ENCODE results near the gene ABCC4. TPM values are rescaled to one million over a fixed set of nuclear protein-coding genes. Genes with fewer than 3 reads are reported as not detected.
"Not testable (repeated sequence)": the region's sequence is repeated elsewhere in the genome, so short reads cannot be mapped to it uniquely, and the experiment has no call there.

Gene ABCC4
- total RNA-seq, 2 donors from 2014 or later = 11.4 to 14.7 TPM

DNA sequence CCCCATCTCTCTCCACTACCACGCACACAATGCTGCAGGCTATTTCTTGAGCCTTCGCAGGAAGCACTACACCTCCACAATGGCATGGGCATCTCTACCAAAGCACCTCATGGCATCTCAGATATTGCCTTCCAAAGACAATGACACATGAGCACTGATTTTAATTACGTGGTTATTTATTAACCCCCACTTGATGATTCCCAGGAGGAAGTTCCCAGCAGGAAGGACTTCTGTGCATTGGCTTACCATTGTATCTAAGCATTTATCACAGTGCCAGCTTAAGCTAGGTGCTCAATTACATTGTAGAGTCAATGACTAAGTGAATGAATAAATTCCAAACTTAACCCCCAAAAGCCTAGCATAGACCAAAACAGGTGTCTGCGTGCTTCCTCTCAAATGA, 101.4 kb downstream of the ABCC4 start:
- no peaks in the 10 kb centered on the region for H3K36me3 ChIP-seq
- no peak overlapping the region for H3K27ac ChIP-seq
- TF ChIP-seq, protein P1, sequence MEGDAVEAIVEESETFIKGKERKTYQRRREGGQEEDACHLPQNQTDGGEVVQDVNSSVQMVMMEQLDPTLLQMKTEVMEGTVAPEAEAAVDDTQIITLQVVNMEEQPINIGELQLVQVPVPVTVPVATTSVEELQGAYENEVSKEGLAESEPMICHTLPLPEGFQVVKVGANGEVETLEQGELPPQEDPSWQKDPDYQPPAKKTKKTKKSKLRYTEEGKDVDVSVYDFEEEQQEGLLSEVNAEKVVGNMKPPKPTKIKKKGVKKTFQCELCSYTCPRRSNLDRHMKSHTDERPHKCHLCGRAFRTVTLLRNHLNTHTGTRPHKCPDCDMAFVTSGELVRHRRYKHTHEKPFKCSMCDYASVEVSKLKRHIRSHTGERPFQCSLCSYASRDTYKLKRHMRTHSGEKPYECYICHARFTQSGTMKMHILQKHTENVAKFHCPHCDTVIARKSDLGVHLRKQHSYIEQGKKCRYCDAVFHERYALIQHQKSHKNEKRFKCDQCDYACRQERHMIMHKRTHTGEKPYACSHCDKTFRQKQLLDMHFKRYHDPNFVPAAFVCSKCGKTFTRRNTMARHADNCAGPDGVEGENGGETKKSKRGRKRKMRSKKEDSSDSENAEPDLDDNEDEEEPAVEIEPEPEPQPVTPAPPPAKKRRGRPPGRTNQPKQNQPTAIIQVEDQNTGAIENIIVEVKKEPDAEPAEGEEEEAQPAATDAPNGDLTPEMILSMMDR (IDR thresholded peaks at IDR 0.05) = no peak
- intact Hi-C loops (cut with DNase I) = no loop called here
- H3K27me3 ChIP-seq = no peaks in the 10 kb centered on the region
- no peak overlapping the region for H3K9ac ChIP-seq (ENCODE audit: low read depth in 2 of 2, low read length in 2 of 2)
- H3K9me3 ChIP-seq = no peaks in the 10 kb centered on the region
- no peak for DNase-seq
- no peak overlapping the region for H3K4me3 ChIP-seq
- no peaks in the 10 kb centered on the region for H3K4me1 ChIP-seq

DNA sequence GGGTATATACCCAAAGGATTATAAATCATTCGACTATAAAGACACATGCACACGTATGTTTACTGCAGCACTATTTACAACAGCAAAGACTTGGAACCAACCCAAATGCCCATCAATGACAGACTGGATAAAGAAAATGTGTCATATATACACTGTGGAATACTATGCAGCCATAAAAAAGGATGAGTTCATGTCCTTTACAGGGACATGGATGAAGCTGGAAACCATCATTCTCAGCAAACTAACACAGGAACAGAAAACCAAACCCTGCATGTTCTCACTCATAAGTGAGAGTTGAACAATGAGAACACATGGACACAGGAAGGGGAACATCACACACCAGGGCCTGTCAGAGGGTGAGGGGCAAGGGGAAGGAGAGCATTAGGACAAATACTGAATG, 102.6 kb downstream of the ABCC4 start:
- H3K4me3 ChIP-seq; H3K27me3 ChIP-seq; intact Hi-C loops (cut with DNase I); H3K4me1 ChIP-seq; H3K36me3 ChIP-seq; DNase-seq; H3K27ac ChIP-seq; H3K9ac ChIP-seq (ENCODE audit: low read depth in 2 of 2, low read length in 2 of 2); H3K9me3 ChIP-seq: not testable (repeated sequence)

DNA sequence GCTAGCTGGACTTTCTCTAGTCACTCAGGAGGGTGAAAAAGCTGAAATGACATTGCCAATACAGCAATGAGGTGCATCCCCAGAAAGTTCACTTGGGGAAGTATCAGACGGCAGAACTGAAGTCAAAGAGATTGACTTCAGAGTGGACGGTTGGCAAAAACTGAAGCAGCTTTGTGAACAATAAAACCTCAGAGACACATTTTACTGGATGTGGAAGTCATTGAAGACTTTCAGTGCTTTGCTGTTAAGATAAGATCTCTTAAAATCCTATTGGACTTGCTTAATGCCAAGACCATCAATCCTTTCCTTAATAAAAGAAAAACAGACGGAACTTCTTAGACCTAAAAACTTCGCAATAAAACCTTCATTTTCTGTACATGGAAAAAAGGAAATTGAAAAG, 103.7 kb downstream of the ABCC4 start:
- Histone ChIP-seq H3K4me1 (no peaks in the 10 kb centered on the region), H3K36me3 (no peaks in the 10 kb centered on the region), H3K4me3 (no peak overlapping the region), H3K9me3 (no peaks in the 10 kb centered on the region), H3K27me3 (no peaks in the 10 kb centered on the region), H3K27ac (no peak overlapping the region), H3K9ac (ENCODE audit: low read depth in 2 of 2, low read length in 2 of 2) (no peak overlapping the region)
- DNase-seq = no peak
- TF ChIP-seq, protein P1 (IDR thresholded peaks at IDR 0.05) = no peak
- intact Hi-C loops (cut with DNase I) = no loop called here

DNA sequence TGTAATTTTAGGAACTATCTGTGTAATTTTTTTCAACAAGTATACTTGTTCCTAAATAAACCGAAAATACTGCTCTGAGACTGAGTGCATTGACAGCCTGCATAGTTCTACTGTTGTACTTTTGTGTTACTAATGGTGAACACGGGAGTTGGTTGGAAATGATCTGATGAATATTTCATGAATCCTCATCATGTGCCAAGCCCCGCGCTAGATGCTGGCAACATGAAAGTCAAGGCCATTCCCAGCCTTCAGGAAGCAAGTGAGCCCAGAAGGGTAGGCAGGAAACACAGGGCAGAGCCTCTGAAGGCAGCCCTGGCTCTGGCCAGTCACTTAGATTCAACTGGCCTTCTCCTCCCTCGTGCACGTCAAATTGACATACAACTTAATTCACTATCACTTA, 106.1 kb downstream of the ABCC4 start:
- TF ChIP-seq, protein P1 (IDR thresholded peaks at IDR 0.05) = no peak

DNA sequence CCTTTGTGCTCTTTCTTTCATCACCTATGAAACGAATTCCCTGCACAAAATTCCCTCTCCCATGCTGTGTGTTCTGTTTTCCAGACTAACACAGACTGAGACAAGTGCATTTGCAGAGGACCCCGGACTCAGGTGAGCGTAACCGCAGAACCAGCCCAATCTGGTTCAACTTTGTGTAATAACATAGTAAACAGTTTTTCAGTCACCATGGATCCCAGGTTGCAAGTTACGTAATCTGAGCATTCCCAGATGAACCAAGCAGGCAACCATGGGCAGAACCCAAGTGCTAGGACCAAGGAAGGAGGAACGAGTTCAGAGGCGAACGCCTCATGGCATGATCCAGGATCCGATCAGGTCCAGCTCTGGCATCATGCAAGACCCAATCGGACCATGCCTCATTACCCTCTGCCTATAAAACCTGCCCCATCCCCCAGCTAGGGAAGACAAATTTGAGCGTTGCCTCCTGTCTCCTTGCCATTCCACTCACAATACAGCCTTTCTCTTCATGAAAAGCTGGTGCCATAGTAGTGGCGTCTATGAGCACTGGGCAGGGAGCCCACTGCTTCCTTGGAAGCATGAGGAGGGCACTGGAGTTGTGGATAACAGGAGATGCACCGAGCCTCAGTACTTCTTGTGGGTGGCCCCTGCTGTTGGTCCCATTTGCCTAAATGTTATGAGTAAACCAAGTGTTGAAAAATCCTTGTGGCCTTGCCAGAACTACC, 107.6 kb downstream of the ABCC4 start:
- no peaks in the 10 kb centered on the region for H3K4me1 ChIP-seq
- no peak overlapping the region for H3K9ac ChIP-seq (ENCODE audit: low read depth in 2 of 2, low read length in 2 of 2)
- intact Hi-C loops (cut with DNase I) = loop anchor here (5.0 kb wide), 2 partner anchors 109 to 284 kb away; partner anchors contain the start of gene ABCC4
- no peak overlapping the region for H3K4me3 ChIP-seq
- no peaks in the 10 kb centered on the region for H3K27me3 ChIP-seq
- H3K36me3 ChIP-seq = no peaks in the 10 kb centered on the region
- TF ChIP-seq, protein P1 (IDR thresholded peaks at IDR 0.05) = no peak
- no peaks in the 10 kb centered on the region for H3K9me3 ChIP-seq
- no peak overlapping the region for H3K27ac ChIP-seq
- no peak for DNase-seq

More for the DNA sequence above, 106.1 kb downstream of the ABCC4 start:
- H3K4me3 ChIP-seq = no peak overlapping the region
- H3K4me1 ChIP-seq = no peaks in the 10 kb centered on the region
- no peak for DNase-seq
- no peak overlapping the region for H3K27ac ChIP-seq
- intact Hi-C loops (cut with DNase I) = no loop called here
- H3K9me3 ChIP-seq = no peaks in the 10 kb centered on the region
- H3K27me3 ChIP-seq = no peaks in the 10 kb centered on the region
- no peaks in the 10 kb centered on the region for H3K36me3 ChIP-seq
- H3K9ac ChIP-seq (ENCODE audit: low read depth in 2 of 2, low read length in 2 of 2) = no peak overlapping the region

DNA sequence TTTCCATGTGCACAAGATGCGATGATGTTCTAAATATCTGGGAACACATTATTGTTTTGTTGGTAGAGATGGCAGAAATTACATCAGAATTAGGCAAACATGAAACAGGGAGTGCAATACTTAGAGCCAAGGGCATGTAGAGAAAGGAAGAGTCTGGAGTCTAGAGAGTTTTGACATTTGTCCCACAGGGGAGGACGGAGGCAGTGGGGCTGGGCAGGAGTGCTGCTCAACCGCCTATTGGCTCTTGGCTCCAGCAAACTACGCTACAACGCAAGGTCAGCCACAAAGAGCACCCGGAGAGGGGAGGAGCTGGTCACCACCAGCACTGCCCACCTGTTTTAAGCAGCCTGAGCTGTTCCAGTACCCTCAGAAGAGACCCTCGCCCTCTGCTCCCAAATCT, 108.3 kb downstream of the ABCC4 start:
- Histone ChIP-seq H3K4me1 (no peaks in the 10 kb centered on the region), H3K9me3 (no peaks in the 10 kb centered on the region), H3K36me3 (no peaks in the 10 kb centered on the region), H3K4me3 (no peak overlapping the region), H3K9ac (ENCODE audit: low read depth in 2 of 2, low read length in 2 of 2) (no peak overlapping the region), H3K27ac (no peak overlapping the region), H3K27me3 (no peaks in the 10 kb centered on the region)
- intact Hi-C loops (cut with DNase I) = loop anchor here (5.0 kb wide), 2 partner anchors 109 to 284 kb away; partner anchors contain the start of gene ABCC4
- TF ChIP-seq, protein P1 (IDR thresholded peaks at IDR 0.05) = no peak
- no peak for DNase-seq

DNA sequence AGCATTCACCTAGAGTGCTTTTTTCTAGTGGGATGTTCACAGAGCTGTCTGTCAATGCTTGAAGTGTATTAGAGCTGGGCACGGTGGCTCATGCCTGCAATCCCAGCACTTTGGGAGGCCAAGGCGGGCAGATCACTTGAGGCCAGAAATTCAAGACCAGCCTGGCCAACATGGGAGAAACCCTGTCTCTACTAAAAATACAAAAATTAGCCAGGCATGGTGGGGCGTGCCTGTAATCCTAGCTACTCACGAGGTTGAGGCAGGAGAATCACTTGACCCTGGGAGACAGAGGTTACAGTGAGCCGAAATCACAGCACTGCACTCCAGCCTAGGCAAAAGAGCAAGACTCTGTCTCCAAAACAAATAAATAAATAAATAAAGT, 108.7 kb downstream of the ABCC4 start:
- not testable (repeated sequence) for H3K27ac ChIP-seq; H3K4me1 ChIP-seq; H3K4me3 ChIP-seq; DNase-seq; H3K27me3 ChIP-seq; H3K36me3 ChIP-seq; H3K9me3 ChIP-seq; H3K9ac ChIP-seq (ENCODE audit: low read depth in 2 of 2, low read length in 2 of 2)
- intact Hi-C loops (cut with DNase I) = loop anchor here (5.0 kb wide), 2 partner anchors 110 to 285 kb away; partner anchors contain the start of gene ABCC4
